Measurements from ENCODE around the gene SUDS3. TPM values are rescaled to one million over a fixed set of nuclear protein-coding genes. Genes with fewer than 3 reads are reported as not detected.

The SUDS3 gene
- total RNA-seq, 1 experiment from 2014 or later, result 50.5 TPM

GRCh38 chr12:118377884-118378470 is 1.6 kb downstream of the SUDS3 start:
- peak; percentile 79 for DNase-seq
- peaks cover 8% of the 10 kb centered on the region for H3K4me1 Mint-ChIP-seq (ENCODE audit: low read depth, unreplicated experiment)
- peak overlapping the region; percentile 71 for H3K4me3 Mint-ChIP-seq (ENCODE audit: low read depth, unreplicated experiment)
- H3K36me3 Mint-ChIP-seq (ENCODE audit: insufficient read depth, unreplicated experiment), result peaks cover 58% of the 10 kb centered on the region
- H3K9me3 Mint-ChIP-seq (ENCODE audit: low read depth, unreplicated experiment), result no peaks in the 10 kb centered on the region
- no peaks in the 10 kb centered on the region for H3K27me3 Mint-ChIP-seq (ENCODE audit: unreplicated experiment)
- peak overlapping the region; percentile 7 for H3K27ac Mint-ChIP-seq (ENCODE audit: unreplicated experiment)
- CTCF ChIA-PET, result interaction anchor here (0.6 to 3.2 kb wide), 10 partner anchors 19 to 659 kb away, joined by 3 to 12 read pairs (median 4); no protein-coding TSS in a partner anchor
- peak; percentile 97 for TF ChIP-seq CTCF (IDR thresholded peaks at IDR 0.05; ENCODE audit: unreplicated experiment)
- intact Hi-C loops (cut with micrococcal nuclease; ENCODE audit: unreplicated experiment), result loop anchor here (5.0 to 10.0 kb wide), 2 partner anchors 323 to 506 kb away; no protein-coding TSS in a partner anchor
- no TSS peak for BruUV-seq (replicated peaks)

GRCh38 chr12:118391424-118391823 is 15.1 kb downstream of the SUDS3 start:
- Mint-ChIP-seq H3K9me3 (ENCODE audit: low read depth, unreplicated experiment) (no peaks in the 10 kb centered on the region), H3K4me1 (ENCODE audit: low read depth, unreplicated experiment) (no peaks in the 10 kb centered on the region), H3K27ac (ENCODE audit: unreplicated experiment) (no peak overlapping the region), H3K4me3 (ENCODE audit: low read depth, unreplicated experiment) (no peak overlapping the region), H3K27me3 (ENCODE audit: unreplicated experiment) (no peaks in the 10 kb centered on the region), H3K36me3 (ENCODE audit: insufficient read depth, unreplicated experiment) (peaks cover 48% of the 10 kb centered on the region)
- CTCF ChIA-PET, result interaction anchor here (0.5 kb wide), 1 partner anchor 568 kb away, joined by 6 read pairs; no protein-coding TSS in a partner anchor
- no peak for TF ChIP-seq CTCF (IDR thresholded peaks at IDR 0.05; ENCODE audit: unreplicated experiment)
- DNase-seq, result no peak
- intact Hi-C loops (cut with micrococcal nuclease; ENCODE audit: unreplicated experiment), result no loop called here
- no TSS peak for BruUV-seq (replicated peaks)

GRCh38 chr12:118391836-118392235 is 15.5 kb downstream of the SUDS3 start:
- no peaks in the 10 kb centered on the region for H3K4me1 Mint-ChIP-seq (ENCODE audit: low read depth, unreplicated experiment)
- intact Hi-C loops (cut with micrococcal nuclease; ENCODE audit: unreplicated experiment), result no loop called here
- no peak overlapping the region for H3K27ac Mint-ChIP-seq (ENCODE audit: unreplicated experiment)
- BruUV-seq (replicated peaks), result no TSS peak
- DNase-seq, result no peak
- no peak for TF ChIP-seq CTCF (IDR thresholded peaks at IDR 0.05; ENCODE audit: unreplicated experiment)
- no peaks in the 10 kb centered on the region for H3K9me3 Mint-ChIP-seq (ENCODE audit: low read depth, unreplicated experiment)
- no peaks in the 10 kb centered on the region for H3K27me3 Mint-ChIP-seq (ENCODE audit: unreplicated experiment)
- no peak overlapping the region for H3K4me3 Mint-ChIP-seq (ENCODE audit: low read depth, unreplicated experiment)
- CTCF ChIA-PET, result interaction anchor here (0.6 kb wide), 1 partner anchor 281 kb away, joined by 3 read pairs; no protein-coding TSS in a partner anchor
- peaks cover 47% of the 10 kb centered on the region for H3K36me3 Mint-ChIP-seq (ENCODE audit: insufficient read depth, unreplicated experiment)

- Mint-ChIP-seq H3K36me3 (ENCODE audit: insufficient read depth, unreplicated experiment) (peaks cover 39% of the 10 kb centered on the region), H3K9me3 (ENCODE audit: low read depth, unreplicated experiment) (no peaks in the 10 kb centered on the region), H3K27me3 (ENCODE audit: unreplicated experiment) (no peaks in the 10 kb centered on the region), H3K4me3 (ENCODE audit: low read depth, unreplicated experiment) (no peak overlapping the region), H3K4me1 (ENCODE audit: low read depth, unreplicated experiment) (no peaks in the 10 kb centered on the region), H3K27ac (ENCODE audit: unreplicated experiment) (no peak overlapping the region)
- CTCF ChIA-PET, result interaction anchor here (0.6 kb wide), 1 partner anchor 8 kb away, joined by 3 read pairs; no protein-coding TSS in a partner anchor
- intact Hi-C loops (cut with micrococcal nuclease; ENCODE audit: unreplicated experiment), result no loop called here
- no peak for DNase-seq
- BruUV-seq (replicated peaks), result no TSS peak
- no peak for TF ChIP-seq CTCF (IDR thresholded peaks at IDR 0.05; ENCODE audit: unreplicated experiment)
Measured at GRCh38 chr12:118397708-118398440, 21.5 kb downstream of the SUDS3 start.

Measured in Calu3 (cell line).